Adipocyte (in vitro differentiated cells): ENCODE data around the gene FBXO10.

ENCODE experiments used
- DNase-seq: peaks from one replicate; pipeline ENCODE4 v3.0.0-alpha.2; 2015; ENCODE audit warnings: low read depth
- H3K27me3 ChIP-seq: replicated peaks from 2 replicates; pipeline ENCODE4 v1.7.0; 2013; ENCODE audit warnings: mild to moderate bottlenecking, low read length, moderate library complexity; ENCODE audit not compliant: control insufficient read depth, insufficient read depth
- H3K36me3 ChIP-seq: 2 replicates; pipeline ENCODE4 v1.7.0; 2013; ENCODE audit warnings: low read length, mild to moderate bottlenecking, moderate library complexity; ENCODE audit not compliant: control insufficient read depth, insufficient read depth, severe bottlenecking
- H3K4me1 ChIP-seq: 2 replicates; pipeline ENCODE4 v1.7.0; 2013; ENCODE audit warnings: mild to moderate bottlenecking, low read length, moderate library complexity; ENCODE audit not compliant: control insufficient read depth, insufficient read depth
- H3K4me3 ChIP-seq: 2 replicates; pipeline ENCODE4 v1.7.0; 2013; ENCODE audit warnings: mild to moderate bottlenecking, low read length, moderate library complexity
- H3K9ac ChIP-seq: 2 replicates; pipeline ENCODE4 v1.7.0; 2013; ENCODE audit warnings: mild to moderate bottlenecking, low read length, moderate library complexity
- H3K9me3 ChIP-seq: 2 replicates; pipeline ENCODE4 v1.7.0; 2013; ENCODE audit warnings: mild to moderate bottlenecking, low read length, moderate library complexity; ENCODE audit not compliant: control insufficient read depth

The FBXO10 gene

DNA sequence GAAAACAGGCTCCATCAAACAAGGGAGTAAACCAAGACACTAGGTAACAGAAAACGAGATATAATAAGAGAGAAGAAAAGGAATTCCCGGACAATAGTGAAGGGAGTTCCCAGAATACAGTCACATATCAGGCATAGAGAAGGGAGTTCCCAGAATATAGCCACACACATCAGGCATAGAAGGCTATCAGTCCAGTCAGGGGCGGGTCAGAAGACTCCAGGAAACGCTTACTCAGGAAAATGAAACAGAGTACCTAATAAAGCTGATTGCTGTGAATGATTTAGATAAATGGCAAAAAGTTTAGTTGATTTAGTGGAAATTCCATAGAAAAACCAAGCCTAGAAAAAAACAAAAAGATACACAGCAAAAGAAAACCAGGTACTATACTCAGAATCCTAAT is 11.3 kb upstream of the FBXO10 start:
- peaks cover 29% of the 10 kb centered on the region for H3K4me1 ChIP-seq
- no peak overlapping the region for H3K4me3 ChIP-seq
- H3K27me3 ChIP-seq, result no peaks in the 10 kb centered on the region
- H3K9me3 ChIP-seq, result no peaks in the 10 kb centered on the region
- H3K36me3 ChIP-seq, result peaks cover 65% of the 10 kb centered on the region
- no peak overlapping the region for H3K9ac ChIP-seq
- no peak for DNase-seq

DNA sequence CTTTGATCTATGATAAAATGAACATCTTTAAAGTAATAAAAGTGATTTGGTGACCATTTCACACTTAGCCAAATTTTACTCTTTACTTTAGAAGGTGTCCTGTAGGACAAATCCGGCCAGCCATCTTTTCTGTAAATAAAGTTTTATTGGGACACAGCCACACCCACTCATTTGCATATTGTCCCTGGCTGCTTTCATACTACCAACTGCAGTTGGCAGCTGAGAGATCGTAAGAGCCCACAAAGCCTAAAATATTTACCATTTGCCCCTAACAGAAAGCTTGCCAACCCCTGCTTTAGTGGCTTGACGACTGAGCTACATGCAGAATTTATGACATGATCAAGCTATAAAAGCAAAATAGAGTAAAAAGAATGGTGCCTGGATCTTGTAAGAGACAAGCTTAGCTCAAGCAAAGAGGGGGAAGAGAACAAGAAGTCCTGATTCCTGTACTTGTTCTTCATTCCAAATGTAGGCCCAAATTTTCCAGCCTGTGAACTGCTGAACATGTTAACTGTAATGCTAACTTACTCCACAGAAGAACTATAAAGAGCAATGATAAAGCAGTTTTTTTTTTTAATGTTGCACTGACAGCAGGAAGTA is 7.4 kb upstream of the FBXO10 start:
- Histone ChIP-seq H3K9ac (no peak overlapping the region), H3K4me3 (no peak overlapping the region), H3K27me3 (no peaks in the 10 kb centered on the region), H3K4me1 (peaks cover 15% of the 10 kb centered on the region), H3K36me3 (peaks cover 77% of the 10 kb centered on the region), H3K9me3 (no peaks in the 10 kb centered on the region)
- no peak for DNase-seq

DNA sequence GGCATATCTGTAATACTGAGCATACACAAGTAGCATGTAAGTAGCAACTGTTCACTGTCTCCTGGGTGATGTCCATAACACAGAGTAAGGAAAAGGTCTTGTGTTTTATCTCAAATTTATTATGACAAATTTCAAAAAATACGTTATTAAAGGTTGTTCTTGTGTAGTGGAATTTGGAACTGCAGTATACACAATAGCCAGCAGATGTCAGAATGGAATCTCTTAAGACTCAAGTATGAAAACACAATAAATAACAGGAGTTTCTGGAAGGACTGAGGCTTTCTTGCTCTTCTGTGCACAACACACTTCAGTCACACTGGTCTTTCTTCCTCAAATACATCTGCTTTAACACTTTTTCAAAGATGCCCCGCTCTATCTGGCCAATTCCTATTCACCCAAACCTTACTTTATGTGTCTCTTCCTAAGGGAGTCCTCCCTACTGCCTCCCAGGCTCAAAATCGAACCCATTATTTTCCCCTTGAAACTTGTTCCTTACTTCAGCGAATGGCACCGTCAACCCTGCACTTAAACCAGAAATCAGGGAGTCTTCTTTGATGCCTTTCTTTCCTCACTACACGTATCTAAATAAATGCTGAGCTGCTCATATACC is 6.5 kb upstream of the FBXO10 start:
- peak; percentile 87 for DNase-seq
- Histone ChIP-seq H3K9me3 (no peaks in the 10 kb centered on the region), H3K4me3 (no peak overlapping the region), H3K27me3 (no peaks in the 10 kb centered on the region), H3K36me3 (peaks cover 67% of the 10 kb centered on the region), H3K9ac (no peak overlapping the region), H3K4me1 (peaks cover 18% of the 10 kb centered on the region)

DNA sequence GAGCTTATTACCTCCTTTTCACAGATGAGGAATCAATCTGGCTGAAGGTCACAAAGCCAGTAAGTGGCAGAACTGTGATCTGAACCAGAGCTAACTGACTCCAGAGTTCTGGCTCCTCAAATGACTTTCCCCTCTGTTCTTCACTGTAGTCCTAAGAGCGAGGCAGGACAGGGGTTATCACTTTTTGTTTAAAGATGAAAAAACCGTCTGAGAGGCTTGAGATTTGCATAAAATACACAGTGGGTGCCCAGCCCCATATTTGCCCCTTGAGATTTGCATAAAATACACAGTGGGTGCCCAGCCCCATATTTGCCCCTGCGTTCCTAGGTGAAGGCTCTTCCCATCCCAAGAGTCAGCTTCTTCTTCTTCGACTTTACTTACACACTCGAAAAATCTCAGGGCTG is 667 bp downstream of the FBXO10 start:
- Histone ChIP-seq H3K36me3 (peaks cover 6% of the 10 kb centered on the region), H3K4me3 (peak overlapping the region; percentile 86), H3K9ac (peak overlapping the region; percentile 92), H3K27me3 (no peaks in the 10 kb centered on the region), H3K9me3 (no peaks in the 10 kb centered on the region), H3K4me1 (peaks cover 37% of the 10 kb centered on the region)
- DNase-seq, result peak; percentile 40

DNA sequence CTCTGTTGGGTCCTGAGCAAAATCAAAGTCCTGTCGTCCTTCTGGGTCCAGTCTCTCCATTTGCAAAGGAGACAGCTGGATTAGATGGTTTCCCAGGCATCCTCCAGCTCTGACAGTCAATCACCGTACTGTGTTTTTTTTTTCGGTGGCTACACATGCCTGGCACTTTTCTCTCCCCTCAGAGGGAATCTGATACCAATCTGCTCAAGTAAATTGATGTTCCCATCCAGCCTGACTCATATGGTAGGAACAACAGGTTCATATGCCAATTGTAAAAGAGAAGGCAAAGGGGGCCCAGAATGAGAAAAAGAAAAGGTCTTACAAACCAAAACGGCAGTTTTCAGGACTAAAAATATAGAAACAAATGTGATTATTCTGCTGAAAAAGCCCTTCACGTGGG is 1.2 kb downstream of the FBXO10 start:
- peaks cover 37% of the 10 kb centered on the region for H3K4me1 ChIP-seq
- H3K36me3 ChIP-seq, result peaks cover 6% of the 10 kb centered on the region
- H3K9ac ChIP-seq, result peak overlapping the region; percentile 92
- no peaks in the 10 kb centered on the region for H3K27me3 ChIP-seq
- peak overlapping the region; percentile 86 for H3K4me3 ChIP-seq
- H3K9me3 ChIP-seq, result no peaks in the 10 kb centered on the region
- peak; percentile 56 for DNase-seq

DNA sequence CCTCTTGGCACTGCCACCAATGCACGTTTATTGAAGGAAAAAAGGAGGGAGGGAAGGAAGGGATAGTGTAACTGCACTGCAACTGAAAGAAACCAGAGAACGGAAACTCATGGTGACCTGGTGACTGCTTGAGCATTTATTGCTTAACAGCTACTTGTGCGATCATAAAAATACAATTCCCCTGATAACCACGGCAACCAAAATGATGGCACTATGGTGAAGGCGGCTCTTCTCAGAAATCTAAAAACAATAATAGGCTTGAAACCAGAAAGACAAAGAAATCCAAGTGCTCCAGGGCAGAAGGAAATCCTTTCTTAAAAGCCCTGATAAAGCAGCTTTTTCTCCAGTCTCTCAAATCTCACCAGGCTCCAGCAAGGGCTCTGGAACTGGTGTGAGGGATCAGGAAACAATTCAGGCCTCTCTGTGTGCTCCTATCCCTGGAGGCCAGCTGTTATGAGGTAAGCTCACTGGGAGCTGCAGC is 1.9 kb downstream of the FBXO10 start:
- peaks cover 37% of the 10 kb centered on the region for H3K4me1 ChIP-seq
- peak overlapping the region; percentile 92 for H3K9ac ChIP-seq
- H3K27me3 ChIP-seq, result no peaks in the 10 kb centered on the region
- H3K36me3 ChIP-seq, result peaks cover 12% of the 10 kb centered on the region
- H3K4me3 ChIP-seq, result peak overlapping the region; percentile 86
- H3K9me3 ChIP-seq, result no peaks in the 10 kb centered on the region
- DNase-seq, result peak; percentile 58

DNA sequence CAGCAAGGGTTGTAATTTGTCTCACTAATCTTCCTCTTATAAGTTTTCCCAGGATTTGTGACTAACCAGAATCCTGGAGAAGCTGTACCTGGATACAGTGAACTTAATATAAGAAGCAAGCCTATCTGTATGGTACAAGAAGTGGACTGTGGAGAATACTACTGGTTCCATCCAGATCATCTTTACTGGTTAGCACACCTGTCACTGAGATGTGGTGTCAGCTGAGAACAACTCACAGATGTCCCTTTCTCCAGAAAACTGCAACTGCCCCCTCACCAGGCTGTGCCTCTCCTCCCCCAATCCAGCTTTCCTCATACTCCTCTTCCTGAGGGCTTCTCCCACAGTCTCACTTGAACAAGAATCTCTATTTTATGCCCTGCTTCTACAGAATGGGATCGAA is 4.9 kb downstream of the FBXO10 start:
- Histone ChIP-seq H3K36me3 (peaks cover 6% of the 10 kb centered on the region), H3K9ac (no peak overlapping the region), H3K4me1 (peaks cover 24% of the 10 kb centered on the region), H3K9me3 (no peaks in the 10 kb centered on the region), H3K4me3 (no peak overlapping the region), H3K27me3 (no peaks in the 10 kb centered on the region)
- DNase-seq, result no peak

DNA sequence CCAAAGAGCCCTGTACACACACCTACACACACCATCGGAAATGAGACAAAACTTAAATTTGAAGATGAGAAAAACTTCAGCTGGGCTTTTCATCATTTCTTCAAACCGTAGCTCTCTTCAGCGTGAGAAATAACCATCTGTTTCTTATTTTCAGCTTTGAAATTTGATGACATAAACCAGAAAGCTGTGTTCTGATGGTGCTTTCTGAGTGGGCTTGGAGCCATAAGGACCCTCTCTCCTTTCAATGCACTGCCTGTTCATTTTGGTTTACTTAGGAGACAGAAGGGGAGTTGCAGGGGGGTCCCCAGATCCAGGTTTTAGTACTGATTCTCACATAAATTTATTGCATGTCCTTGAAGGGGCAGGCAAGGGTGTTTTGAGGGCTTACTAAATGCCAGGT is 9.5 kb downstream of the FBXO10 start:
- DNase-seq, result peak; percentile 65
- H3K36me3 ChIP-seq, result peaks cover 11% of the 10 kb centered on the region
- H3K9me3 ChIP-seq, result peaks cover 3% of the 10 kb centered on the region
- no peaks in the 10 kb centered on the region for H3K27me3 ChIP-seq
- no peaks in the 10 kb centered on the region for H3K4me1 ChIP-seq
- no peak overlapping the region for H3K9ac ChIP-seq
- H3K4me3 ChIP-seq, result no peak overlapping the region

DNA sequence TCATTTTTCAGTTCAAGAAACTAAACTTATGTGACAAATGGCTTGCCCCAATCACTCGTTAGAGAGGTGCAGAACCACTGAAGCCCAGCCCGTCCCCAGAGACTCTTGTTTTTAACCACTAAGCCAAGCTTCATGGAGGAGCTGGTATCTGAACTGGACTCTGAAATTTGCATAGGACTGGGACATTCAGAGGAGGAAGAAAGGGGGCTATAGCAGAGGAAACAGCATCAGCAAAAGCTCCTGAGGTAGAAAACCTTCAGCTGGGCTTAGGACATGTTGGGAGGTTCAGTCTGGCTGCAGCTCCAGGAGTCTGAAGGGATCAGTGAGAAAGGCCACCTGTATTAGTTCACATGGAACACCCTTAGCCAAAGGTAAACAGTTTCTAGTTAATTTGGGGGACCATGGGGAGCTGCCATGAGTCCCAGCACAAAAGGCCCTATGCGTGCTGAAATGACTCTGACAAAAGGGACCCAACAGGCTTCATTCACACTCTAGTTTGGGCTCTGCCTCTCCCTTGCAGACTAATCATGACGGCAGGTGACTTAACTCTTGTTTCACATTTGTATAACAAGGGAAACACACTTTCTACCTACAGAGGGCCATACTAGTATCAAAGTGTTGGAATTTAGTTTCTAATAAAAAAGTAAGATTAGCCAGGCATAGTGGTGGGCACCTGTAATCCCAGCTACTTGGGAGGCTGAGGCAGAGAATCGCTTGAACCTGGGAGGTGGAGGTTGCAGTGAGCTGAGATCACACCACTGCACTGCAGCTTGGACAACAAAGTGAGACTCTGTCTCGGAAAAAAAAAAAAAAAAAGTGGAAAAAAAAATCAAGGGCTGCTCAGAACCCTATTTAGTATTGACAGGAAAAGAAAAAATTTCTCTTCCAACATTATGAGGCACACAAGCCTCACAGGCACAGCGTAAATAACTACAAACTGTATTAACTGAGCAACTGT is 10.2 kb downstream of the FBXO10 start:
- no peaks in the 10 kb centered on the region for H3K4me1 ChIP-seq
- H3K9me3 ChIP-seq, result peaks cover 3% of the 10 kb centered on the region
- no peak for DNase-seq
- peaks cover 11% of the 10 kb centered on the region for H3K36me3 ChIP-seq
- H3K27me3 ChIP-seq, result no peaks in the 10 kb centered on the region
- H3K9ac ChIP-seq, result no peak overlapping the region
- H3K4me3 ChIP-seq, result no peak overlapping the region

DNA sequence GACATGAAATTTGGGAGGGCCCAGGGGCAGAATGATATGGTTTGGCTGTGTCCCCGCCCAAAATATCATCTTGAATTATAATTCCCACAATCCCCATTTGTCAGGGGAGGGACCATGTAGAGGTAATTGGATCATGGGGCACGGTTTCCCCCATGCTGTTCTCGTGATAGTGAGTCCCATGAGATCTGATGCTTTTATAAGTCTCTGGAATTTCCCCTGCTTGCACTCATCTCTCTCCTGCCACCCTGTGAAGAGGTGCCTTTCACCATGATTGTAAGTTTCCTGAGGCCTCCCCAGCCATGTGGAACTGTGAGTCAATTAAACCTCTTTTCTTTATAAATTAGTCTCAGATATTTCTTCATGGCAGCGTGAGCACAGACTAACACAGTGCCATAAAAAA is 11.3 kb downstream of the FBXO10 start:
- peaks cover 3% of the 10 kb centered on the region for H3K9me3 ChIP-seq

DNA sequence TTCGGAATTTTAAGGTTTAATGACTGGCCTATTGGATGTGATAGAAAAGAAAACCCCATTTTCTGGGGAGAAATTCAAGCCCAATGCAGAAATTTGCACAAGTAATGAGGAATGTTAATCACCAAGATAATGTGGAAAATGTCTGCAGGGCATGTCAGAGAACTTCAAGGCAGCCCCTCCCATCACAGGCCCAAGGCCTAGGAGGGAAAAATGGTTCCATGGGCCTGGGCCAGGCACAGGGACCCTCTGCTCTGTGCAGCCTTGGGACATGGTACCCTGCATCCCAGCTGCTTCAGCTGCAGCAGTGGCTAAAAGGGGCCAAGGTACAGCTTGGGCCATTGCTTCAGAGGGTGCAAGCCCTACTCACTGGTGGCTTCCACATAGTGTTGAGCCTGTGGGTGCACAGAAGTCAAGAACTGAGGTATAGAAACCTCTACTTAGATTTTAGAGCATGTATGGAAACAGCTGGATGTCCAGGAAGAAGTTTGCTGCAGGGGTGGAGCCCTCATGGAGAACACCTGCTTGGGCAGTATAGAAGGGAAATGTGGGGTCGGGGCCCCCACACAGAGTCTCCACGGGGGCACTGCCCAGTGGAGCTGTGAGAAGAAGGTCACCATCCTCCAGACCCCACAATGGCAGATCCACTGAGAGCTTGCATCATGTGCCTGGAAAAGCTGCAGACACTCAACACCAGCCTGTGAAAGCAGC is 12.2 kb downstream of the FBXO10 start:
- no peak overlapping the region for H3K4me3 ChIP-seq
- no peaks in the 10 kb centered on the region for H3K27me3 ChIP-seq
- no peak overlapping the region for H3K9ac ChIP-seq
- no peaks in the 10 kb centered on the region for H3K4me1 ChIP-seq
- no peak for DNase-seq
- peaks cover 11% of the 10 kb centered on the region for H3K36me3 ChIP-seq
- peaks cover 3% of the 10 kb centered on the region for H3K9me3 ChIP-seq

More for the DNA sequence above, 11.3 kb downstream of the FBXO10 start:
- Histone ChIP-seq H3K27me3 (no peaks in the 10 kb centered on the region), H3K9ac (no peak overlapping the region), H3K4me1 (no peaks in the 10 kb centered on the region), H3K4me3 (no peak overlapping the region), H3K36me3 (peaks cover 10% of the 10 kb centered on the region)
- DNase-seq, result no peak
